Vagina (tissue), 2 donors: ENCODE results near the gene R3HDM4. TPM values are rescaled to one million over a fixed set of nuclear protein-coding genes. Genes with fewer than 3 reads are reported as not detected.

Source experiments
- DNase-seq, 2 donors: peaks; one replicate each; pipeline ENCODE4 v3.0.0-alpha.2; 2017; ENCODE audit errors: extremely low spot score in 2 of 2
- H3K27ac ChIP-seq: fragments of 200-600 bp; sonication (generic); one replicate; pipeline ENCODE4 v1.5.1; 2019
- H3K27me3 ChIP-seq: fragments of 200-600 bp; sonication (generic); one replicate; pipeline ENCODE4 v1.5.1; 2019
- H3K36me3 ChIP-seq, 2 donors: fragments of 200-600 bp; sonication (generic); one replicate each; pipeline ENCODE4 v1.5.1; 2017 to 2019
- H3K4me1 ChIP-seq: fragments of 200-600 bp; sonication (generic); one replicate; pipeline ENCODE4 v1.5.1; 2019
- H3K4me3 ChIP-seq, 2 donors: fragments of 200-600 bp; sonication (generic); 1 replicate in 1 of 2; 2 replicates in 1 of 2; pipeline ENCODE4 v1.5.1; 2016 to 2019
- H3K9me3 ChIP-seq: fragments of 200-600 bp; sonication (generic); one replicate; pipeline ENCODE4 v1.5.1; 2019
- CTCF ChIP-seq, 3 experiments: fragments of 450-650 bp in 2 of 3; fragments of 200-600 bp in 1 of 3; sonication (generic) in 1 of 3; IDR thresholded peaks; one replicate each; pipeline ENCODE4 v1.5.1; 2017 to 2019; ENCODE audit warnings: antibody characterized with exemption in 3 of 3, mild to moderate bottlenecking in 2 of 3, moderate library complexity in 2 of 3
- POLR2A ChIP-seq, 2 donors: fragments of 450-650 bp; IDR thresholded peaks; one replicate each; pipeline ENCODE4 v1.6.1; 2017; ENCODE audit warnings: antibody characterized with exemption in 2 of 2, mild to moderate bottlenecking in 2 of 2, moderate library complexity in 2 of 2
- POLR2AphosphoS5 ChIP-seq, 2 donors: sonication (generic); formaldehyde crosslinking; IDR thresholded peaks; one replicate each; pipeline ENCODE4 v1.9.0; 2017; ENCODE audit warnings: antibody characterized with exemption in 2 of 2, mild to moderate bottlenecking in 2 of 2, low read depth in 1 of 2; ENCODE audit not compliant: insufficient read depth in 1 of 2
- intact Hi-C: fragments of 100-400 bp; cut with DNase I; formaldehyde crosslinking; loops from one replicate; pipeline ENCODE4 v1.15.1; 2023
- total RNA-seq: library from RNA; depleted of rRNA; stranded (reverse); fragments of >200 nt; gene quantifications from one replicate; pipeline ENCODE4 v1.2.3, GENCODE V29; 2016

R3HDM4 gene
- total RNA-seq, 1 donor from 2014 or later, result 41.3 TPM

GRCh38 chr19:954672-955494 lies 41.9 kb upstream of the R3HDM4 start:
- no peaks in the 10 kb centered on the region for H3K9me3 ChIP-seq
- intact Hi-C loops, result no loop called here
- H3K27me3 ChIP-seq, result no peaks in the 10 kb centered on the region
- DNase-seq, result no peak
- no peak for TF ChIP-seq CTCF (IDR thresholded peaks at IDR 0.05)
- no peak for TF ChIP-seq POLR2A (IDR thresholded peaks at IDR 0.05)
- TF ChIP-seq POLR2AphosphoS5 (IDR thresholded peaks at IDR 0.05; ENCODE audit: insufficient read depth in 1 of 2, low read depth in 1 of 2), result no peak
- H3K4me3 ChIP-seq, result no peak overlapping the region
- H3K4me1 ChIP-seq, result peaks cover 29% of the 10 kb centered on the region
- no peak overlapping the region for H3K27ac ChIP-seq
- no peaks in the 10 kb centered on the region for H3K36me3 ChIP-seq

- intact Hi-C loops, result no loop called here
- Histone ChIP-seq H3K9me3 (no peaks in the 10 kb centered on the region), H3K27me3 (no peaks in the 10 kb centered on the region), H3K4me1 (peaks cover 29% of the 10 kb centered on the region), H3K27ac (no peak overlapping the region), H3K36me3 (no peaks in the 10 kb centered on the region), H3K4me3 (no peak overlapping the region)
- no peak for DNase-seq
- no peak for TF ChIP-seq POLR2AphosphoS5 (IDR thresholded peaks at IDR 0.05; ENCODE audit: insufficient read depth in 1 of 2, low read depth in 1 of 2)
- TF ChIP-seq CTCF (IDR thresholded peaks at IDR 0.05), result no peak
- no peak for TF ChIP-seq POLR2A (IDR thresholded peaks at IDR 0.05)
Observed at GRCh38 chr19:954272-954671, 41.3 kb upstream of the R3HDM4 start.

- H3K4me1 ChIP-seq, result peaks cover 29% of the 10 kb centered on the region
- intact Hi-C loops, result no loop called here
- no peak for TF ChIP-seq CTCF (IDR thresholded peaks at IDR 0.05)
- TF ChIP-seq POLR2A (IDR thresholded peaks at IDR 0.05), result no peak
- no peak for TF ChIP-seq POLR2AphosphoS5 (IDR thresholded peaks at IDR 0.05; ENCODE audit: insufficient read depth in 1 of 2, low read depth in 1 of 2)
- DNase-seq, result no peak
- no peaks in the 10 kb centered on the region for H3K9me3 ChIP-seq
- H3K27ac ChIP-seq, result no peak overlapping the region
- no peak overlapping the region for H3K4me3 ChIP-seq
- H3K36me3 ChIP-seq, result no peaks in the 10 kb centered on the region
- H3K27me3 ChIP-seq, result no peaks in the 10 kb centered on the region
Observed at GRCh38 chr19:953445-954271, 40.6 kb upstream of the R3HDM4 start.

GRCh38 chr19:952680-953444 lies 39.8 kb upstream of the R3HDM4 start:
- no peak for DNase-seq
- no peak overlapping the region for H3K4me3 ChIP-seq
- H3K27ac ChIP-seq, result no peak overlapping the region
- peaks cover 29% of the 10 kb centered on the region for H3K4me1 ChIP-seq
- no peaks in the 10 kb centered on the region for H3K9me3 ChIP-seq
- intact Hi-C loops, result no loop called here
- H3K27me3 ChIP-seq, result no peaks in the 10 kb centered on the region
- TF ChIP-seq POLR2A (IDR thresholded peaks at IDR 0.05) (no peak), POLR2AphosphoS5 (IDR thresholded peaks at IDR 0.05; ENCODE audit: insufficient read depth in 1 of 2, low read depth in 1 of 2) (no peak), CTCF (IDR thresholded peaks at IDR 0.05) (no peak)
- no peaks in the 10 kb centered on the region for H3K36me3 ChIP-seq
